ENCODE results near the gene KCMF1. TPM values are rescaled to one million over a fixed set of nuclear protein-coding genes. Genes with fewer than 3 reads are reported as not detected.

The KCMF1 gene
- total and polyA plus RNA-seq, 2 experiments from 2014 or later: 50.8 to 63.0 TPM

DNA sequence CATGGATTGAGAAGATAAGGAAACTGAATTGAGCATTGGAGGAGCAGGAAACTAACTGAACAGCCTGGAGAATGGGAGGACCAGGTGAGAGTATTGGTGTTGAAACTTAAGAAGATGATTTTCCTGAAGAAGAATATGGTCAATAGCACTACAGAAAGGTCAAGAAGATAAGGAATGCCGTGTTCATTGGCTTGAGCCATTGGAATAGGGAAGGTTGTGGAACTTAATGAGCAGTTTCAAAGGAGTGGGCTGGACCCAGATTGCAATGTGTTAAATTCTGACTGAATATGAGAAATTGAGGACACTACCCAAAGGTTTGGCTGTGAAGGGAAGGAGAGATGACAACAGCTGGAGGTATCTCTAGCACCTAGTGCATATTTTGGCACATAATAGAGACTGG is 19.0 kb downstream of the KCMF1 start:
- Histone ChIP-seq H3K27me3 (no peaks in the 10 kb centered on the region), H3K36me3 (replicated peaks; ENCODE audit: insufficient read depth, low read depth) (no peaks in the 10 kb centered on the region), H2AFZ (no peak overlapping the region), H3K27ac (no peak overlapping the region), H3K4me1 (ENCODE audit: insufficient read depth) (no peaks in the 10 kb centered on the region), H3K9me2 (replicated peaks; ENCODE audit: insufficient read depth) (no peaks in the 10 kb centered on the region), H3K4me3 (no peak overlapping the region), H3K79me2 (peaks cover 100% of the 10 kb centered on the region), H4K20me1 (ENCODE audit: insufficient read depth, poor library complexity, severe bottlenecking) (peaks cover 92% of the 10 kb centered on the region), H3K4me2 (no peak overlapping the region), H3K9me3 (ENCODE audit: low read depth) (no peaks in the 10 kb centered on the region)
- no peak for TF ChIP-seq EZH2 (IDR thresholded peaks at IDR 0.05; ENCODE audit: borderline replicate concordance)
- TF ChIP-seq, protein P1, sequence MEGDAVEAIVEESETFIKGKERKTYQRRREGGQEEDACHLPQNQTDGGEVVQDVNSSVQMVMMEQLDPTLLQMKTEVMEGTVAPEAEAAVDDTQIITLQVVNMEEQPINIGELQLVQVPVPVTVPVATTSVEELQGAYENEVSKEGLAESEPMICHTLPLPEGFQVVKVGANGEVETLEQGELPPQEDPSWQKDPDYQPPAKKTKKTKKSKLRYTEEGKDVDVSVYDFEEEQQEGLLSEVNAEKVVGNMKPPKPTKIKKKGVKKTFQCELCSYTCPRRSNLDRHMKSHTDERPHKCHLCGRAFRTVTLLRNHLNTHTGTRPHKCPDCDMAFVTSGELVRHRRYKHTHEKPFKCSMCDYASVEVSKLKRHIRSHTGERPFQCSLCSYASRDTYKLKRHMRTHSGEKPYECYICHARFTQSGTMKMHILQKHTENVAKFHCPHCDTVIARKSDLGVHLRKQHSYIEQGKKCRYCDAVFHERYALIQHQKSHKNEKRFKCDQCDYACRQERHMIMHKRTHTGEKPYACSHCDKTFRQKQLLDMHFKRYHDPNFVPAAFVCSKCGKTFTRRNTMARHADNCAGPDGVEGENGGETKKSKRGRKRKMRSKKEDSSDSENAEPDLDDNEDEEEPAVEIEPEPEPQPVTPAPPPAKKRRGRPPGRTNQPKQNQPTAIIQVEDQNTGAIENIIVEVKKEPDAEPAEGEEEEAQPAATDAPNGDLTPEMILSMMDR (IDR thresholded peaks at IDR 0.05; ENCODE audit: poor library complexity): no peak
- TF ChIP-seq EZH2phosphoT487 (IDR thresholded peaks at IDR 0.05; ENCODE audit: low read depth, severe bottlenecking, unreplicated experiment): no peak
- DNase-seq (ENCODE audit: low spot score): no peak
- WGBS (ENCODE audit: low lambda C conversion rate, missing lambda C conversion rate): 78% methylated on average over 1 of the region's 1 CpG

DNA sequence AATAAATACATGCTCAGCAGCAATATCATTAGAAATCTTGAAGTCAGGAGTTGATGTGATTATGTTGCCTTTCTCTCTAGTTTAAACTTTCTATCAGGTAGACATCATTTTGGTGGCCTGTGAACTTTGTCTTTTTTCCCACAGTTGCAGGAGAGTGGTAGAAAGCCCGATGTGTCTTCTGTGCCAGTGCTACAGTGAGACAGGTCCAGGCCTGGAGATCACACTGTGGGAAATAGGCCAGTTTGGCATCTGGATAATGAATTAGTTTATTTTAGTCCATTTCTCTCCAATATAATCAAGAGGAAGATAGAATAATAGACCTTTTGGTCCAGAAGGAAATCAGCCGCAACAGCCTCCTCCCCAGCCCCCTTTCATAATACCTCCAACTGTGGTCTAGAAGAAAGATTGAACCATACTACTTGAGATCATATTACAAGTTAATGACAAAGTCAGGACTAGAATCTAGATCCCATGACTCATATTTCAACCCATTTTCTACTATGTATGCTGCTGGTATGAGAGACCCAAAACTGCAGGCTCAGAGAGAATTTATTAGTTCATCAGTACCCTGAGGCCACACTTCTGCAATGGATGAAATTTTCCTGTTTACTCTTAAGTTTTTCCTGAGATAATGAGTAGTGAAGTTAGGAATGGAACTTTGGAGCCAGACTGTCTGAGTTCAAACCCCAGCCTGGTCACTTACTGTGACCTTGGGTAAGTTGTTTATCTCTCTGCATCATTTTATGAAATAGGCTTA is 20.6 kb downstream of the KCMF1 start:
- H3K9me2 ChIP-seq (replicated peaks; ENCODE audit: insufficient read depth): no peaks in the 10 kb centered on the region
- DNase-seq (ENCODE audit: low spot score): no peak
- no peak overlapping the region for H3K4me2 ChIP-seq
- 73% methylated on average over 2 of the region's 2 CpGs for WGBS (ENCODE audit: low lambda C conversion rate, missing lambda C conversion rate)
- H3K36me3 ChIP-seq (replicated peaks; ENCODE audit: insufficient read depth, low read depth): no peaks in the 10 kb centered on the region
- no peaks in the 10 kb centered on the region for H3K4me1 ChIP-seq (ENCODE audit: insufficient read depth)
- no peak overlapping the region for H2AFZ ChIP-seq
- peaks cover 100% of the 10 kb centered on the region for H3K79me2 ChIP-seq
- peaks cover 92% of the 10 kb centered on the region for H4K20me1 ChIP-seq (ENCODE audit: insufficient read depth, poor library complexity, severe bottlenecking)
- H3K27me3 ChIP-seq: no peaks in the 10 kb centered on the region
- TF ChIP-seq EZH2 (IDR thresholded peaks at IDR 0.05; ENCODE audit: borderline replicate concordance): no peak
- TF ChIP-seq, protein P1 (IDR thresholded peaks at IDR 0.05; ENCODE audit: poor library complexity): no peak
- TF ChIP-seq EZH2phosphoT487 (IDR thresholded peaks at IDR 0.05; ENCODE audit: low read depth, severe bottlenecking, unreplicated experiment): no peak
- no peak overlapping the region for H3K4me3 ChIP-seq
- H3K27ac ChIP-seq: peak overlapping the region; percentile 28
- H3K9me3 ChIP-seq (ENCODE audit: low read depth): no peaks in the 10 kb centered on the region

DNA sequence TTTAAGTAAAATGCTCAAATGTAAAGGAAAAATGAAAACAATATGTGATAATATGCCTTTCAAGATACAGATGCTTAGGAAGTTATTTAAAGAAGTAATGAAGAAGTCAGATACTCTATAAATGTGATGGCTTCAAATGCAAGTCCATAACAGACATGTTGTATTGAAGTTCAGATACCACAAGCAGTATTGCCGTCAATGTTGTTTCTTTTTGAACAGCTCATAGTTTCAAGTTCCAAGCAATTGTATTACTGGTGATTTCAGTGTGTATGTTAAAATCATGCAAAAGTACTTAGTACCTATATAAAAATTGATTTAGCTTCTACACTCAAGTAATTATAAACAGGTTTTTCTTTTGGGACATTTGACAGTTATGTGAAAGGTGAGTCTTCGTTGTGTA is 24.9 kb downstream of the KCMF1 start:
- H3K4me2 ChIP-seq: no peak overlapping the region
- no peaks in the 10 kb centered on the region for H3K27me3 ChIP-seq
- no peak for DNase-seq (ENCODE audit: low spot score)
- H2AFZ ChIP-seq: no peak overlapping the region
- H4K20me1 ChIP-seq (ENCODE audit: insufficient read depth, poor library complexity, severe bottlenecking): peaks cover 89% of the 10 kb centered on the region
- H3K79me2 ChIP-seq: peaks cover 100% of the 10 kb centered on the region
- no peaks in the 10 kb centered on the region for H3K36me3 ChIP-seq (replicated peaks; ENCODE audit: insufficient read depth, low read depth)
- H3K27ac ChIP-seq: no peak overlapping the region
- H3K4me3 ChIP-seq: no peak overlapping the region
- no peaks in the 10 kb centered on the region for H3K9me3 ChIP-seq (ENCODE audit: low read depth)
- TF ChIP-seq, protein P1 (IDR thresholded peaks at IDR 0.05; ENCODE audit: poor library complexity): no peak
- TF ChIP-seq EZH2phosphoT487 (IDR thresholded peaks at IDR 0.05; ENCODE audit: low read depth, severe bottlenecking, unreplicated experiment) (no peak), EZH2 (IDR thresholded peaks at IDR 0.05; ENCODE audit: borderline replicate concordance) (no peak)
- H3K4me1 ChIP-seq (ENCODE audit: insufficient read depth): no peaks in the 10 kb centered on the region
- 83% methylated on average over 2 of the region's 2 CpGs for WGBS (ENCODE audit: low lambda C conversion rate, missing lambda C conversion rate)
- H3K9me2 ChIP-seq (replicated peaks; ENCODE audit: insufficient read depth): no peaks in the 10 kb centered on the region

Data from hepatocyte (in vitro differentiated cells).